Duodenal mucosa (tissue), 2 donors: ENCODE measurements around the gene GNPTAB.
A peak's percentile ranks its signal among the peaks of the same experiment; 100 is the strongest.
"Not testable (repeated sequence)": the region's sequence is repeated elsewhere in the genome, so short reads cannot be mapped to it uniquely, and the experiment has no call there.

ENCODE experiments used
- H3K27ac ChIP-seq: one replicate; pipeline ENCODE4 v1.7.0; 2013; ENCODE audit warnings: low read depth, low read length
- H3K27me3 ChIP-seq, 2 donors: one replicate each; pipeline ENCODE4 v1.7.0; 2013; ENCODE audit warnings: low read length in 2 of 2, control low read depth in 1 of 2; ENCODE audit not compliant: insufficient read depth in 2 of 2, control insufficient read depth in 1 of 2
- H3K36me3 ChIP-seq, 2 donors: one replicate each; pipeline ENCODE4 v1.7.0; 2013; ENCODE audit warnings: low read length in 2 of 2, control low read depth in 1 of 2; ENCODE audit not compliant: insufficient read depth in 2 of 2, control insufficient read depth in 1 of 2
- H3K4me1 ChIP-seq, 2 donors: one replicate each; pipeline ENCODE4 v1.7.0; 2013; ENCODE audit warnings: low read length in 2 of 2, control low read depth in 1 of 2; ENCODE audit not compliant: insufficient read depth in 2 of 2, control insufficient read depth in 1 of 2
- H3K4me3 ChIP-seq, 2 donors: one replicate each; pipeline ENCODE4 v1.7.0; 2013; ENCODE audit warnings: low read length in 2 of 2, low read depth in 1 of 2
- H3K9ac ChIP-seq, 2 donors: one replicate each; pipeline ENCODE4 v1.7.0; 2013; ENCODE audit warnings: low read length in 2 of 2, low read depth in 1 of 2
- H3K9me3 ChIP-seq, 2 donors: one replicate each; pipeline ENCODE4 v1.7.0; 2013; ENCODE audit warnings: low read length in 2 of 2, control low read depth in 1 of 2; ENCODE audit not compliant: control insufficient read depth in 1 of 2

Gene GNPTAB

GRCh38 chr12:101828463-101829196 is 2.1 kb downstream of the GNPTAB start:
- peaks cover 17 to 20% of the 10 kb centered on the region in 2 donors for H3K4me1 ChIP-seq
- H3K27ac ChIP-seq: no peak overlapping the region
- no peaks in the 10 kb centered on the region for H3K27me3 ChIP-seq
- peak overlapping the region in 1 of 2 donors; percentile 30 for H3K4me3 ChIP-seq
- H3K9me3 ChIP-seq: no peaks in the 10 kb centered on the region
- H3K36me3 ChIP-seq: no peaks in the 10 kb centered on the region
- H3K9ac ChIP-seq: no peak overlapping the region

GRCh38 chr12:101826766-101827368 is 3.9 kb downstream of the GNPTAB start:
- Histone ChIP-seq H3K27me3 (no peaks in the 10 kb centered on the region), H3K4me3 (no peak overlapping the region), H3K9ac (no peak overlapping the region), H3K27ac (no peak overlapping the region), H3K4me1 (peaks cover 18 to 21% of the 10 kb centered on the region in 2 donors), H3K9me3 (no peaks in the 10 kb centered on the region), H3K36me3 (no peaks in the 10 kb centered on the region)

GRCh38 chr12:101824831-101825230 is 5.9 kb downstream of the GNPTAB start:
- no peak overlapping the region for H3K4me3 ChIP-seq
- peaks cover 16 to 18% of the 10 kb centered on the region in 2 donors for H3K4me1 ChIP-seq
- no peaks in the 10 kb centered on the region for H3K36me3 ChIP-seq
- no peaks in the 10 kb centered on the region for H3K27me3 ChIP-seq
- no peaks in the 10 kb centered on the region for H3K9me3 ChIP-seq
- H3K27ac ChIP-seq: no peak overlapping the region
- no peak overlapping the region for H3K9ac ChIP-seq

- H3K36me3 ChIP-seq: no peaks in the 10 kb centered on the region
- H3K9me3 ChIP-seq: no peaks in the 10 kb centered on the region
- H3K27ac ChIP-seq: no peak overlapping the region
- no peaks in the 10 kb centered on the region for H3K27me3 ChIP-seq
- H3K4me1 ChIP-seq: peaks cover 13 to 16% of the 10 kb centered on the region in 2 donors
- H3K4me3 ChIP-seq: no peak overlapping the region
- no peak overlapping the region for H3K9ac ChIP-seq
Observed at GRCh38 chr12:101823891-101824290, 6.9 kb downstream of the GNPTAB start.

GRCh38 chr12:101823039-101823438 is 7.7 kb downstream of the GNPTAB start:
- H3K27me3 ChIP-seq: no peaks in the 10 kb centered on the region
- H3K9ac ChIP-seq: no peak overlapping the region
- H3K36me3 ChIP-seq: no peaks in the 10 kb centered on the region
- H3K4me1 ChIP-seq: peaks cover 13 to 16% of the 10 kb centered on the region in 2 donors
- no peaks in the 10 kb centered on the region for H3K9me3 ChIP-seq
- no peak overlapping the region for H3K4me3 ChIP-seq
- no peak overlapping the region for H3K27ac ChIP-seq

GRCh38 chr12:101819467-101819866 is 11.3 kb downstream of the GNPTAB start:
- H3K27ac ChIP-seq: no peak overlapping the region
- H3K27me3 ChIP-seq: no peaks in the 10 kb centered on the region
- H3K4me1 ChIP-seq: peaks cover 6% of the 10 kb centered on the region in 2 donors
- no peak overlapping the region for H3K4me3 ChIP-seq
- H3K9ac ChIP-seq: no peak overlapping the region
- H3K36me3 ChIP-seq: no peaks in the 10 kb centered on the region
- H3K9me3 ChIP-seq: no peaks in the 10 kb centered on the region

- H3K36me3 ChIP-seq, H3K9ac ChIP-seq, H3K27ac ChIP-seq, H3K27me3 ChIP-seq, H3K4me1 ChIP-seq, H3K4me3 ChIP-seq, H3K9me3 ChIP-seq: not testable (repeated sequence)
Observed at GRCh38 chr12:101818689-101819088, 12.1 kb downstream of the GNPTAB start.

GRCh38 chr12:101813117-101813516 is 17.6 kb downstream of the GNPTAB start:
- H3K9ac ChIP-seq: no peak overlapping the region
- no peaks in the 10 kb centered on the region for H3K27me3 ChIP-seq
- no peaks in the 10 kb centered on the region for H3K9me3 ChIP-seq
- no peak overlapping the region for H3K27ac ChIP-seq
- H3K4me3 ChIP-seq: no peak overlapping the region
- no peaks in the 10 kb centered on the region for H3K36me3 ChIP-seq
- no peaks in the 10 kb centered on the region for H3K4me1 ChIP-seq

GRCh38 chr12:101812716-101813115 is 18.0 kb downstream of the GNPTAB start:
- H3K4me3 ChIP-seq, H3K4me1 ChIP-seq, H3K9ac ChIP-seq, H3K36me3 ChIP-seq, H3K27ac ChIP-seq, H3K27me3 ChIP-seq, H3K9me3 ChIP-seq: not testable (repeated sequence)

GRCh38 chr12:101811342-101811741 is 19.4 kb downstream of the GNPTAB start:
- H3K9me3 ChIP-seq, H3K4me3 ChIP-seq, H3K9ac ChIP-seq, H3K4me1 ChIP-seq, H3K27ac ChIP-seq, H3K36me3 ChIP-seq, H3K27me3 ChIP-seq: not testable (repeated sequence)
